ENCODE measurements around the gene FPR1.

DNA sequence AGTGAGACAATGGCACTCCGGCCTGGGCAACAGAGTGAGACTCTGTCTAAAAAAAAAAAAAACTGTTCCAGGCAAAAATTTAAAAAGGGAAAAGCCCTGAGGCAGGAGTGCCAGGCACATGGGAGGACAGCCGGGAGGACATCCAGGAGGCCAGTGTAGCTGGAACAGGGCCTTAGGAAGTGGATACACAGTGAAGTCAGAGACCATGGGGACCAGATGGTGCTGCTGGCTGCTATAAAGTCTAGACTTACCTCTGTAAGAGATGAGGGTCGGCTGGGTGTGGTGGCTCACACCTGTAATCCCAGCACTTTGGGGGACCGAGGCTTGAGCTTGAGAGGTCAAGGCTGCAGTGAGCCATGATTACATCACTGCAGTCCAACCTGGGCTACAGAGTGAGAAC lies 42.9 kb downstream of the FPR1 start:
- TF ChIP-seq, protein P1, sequence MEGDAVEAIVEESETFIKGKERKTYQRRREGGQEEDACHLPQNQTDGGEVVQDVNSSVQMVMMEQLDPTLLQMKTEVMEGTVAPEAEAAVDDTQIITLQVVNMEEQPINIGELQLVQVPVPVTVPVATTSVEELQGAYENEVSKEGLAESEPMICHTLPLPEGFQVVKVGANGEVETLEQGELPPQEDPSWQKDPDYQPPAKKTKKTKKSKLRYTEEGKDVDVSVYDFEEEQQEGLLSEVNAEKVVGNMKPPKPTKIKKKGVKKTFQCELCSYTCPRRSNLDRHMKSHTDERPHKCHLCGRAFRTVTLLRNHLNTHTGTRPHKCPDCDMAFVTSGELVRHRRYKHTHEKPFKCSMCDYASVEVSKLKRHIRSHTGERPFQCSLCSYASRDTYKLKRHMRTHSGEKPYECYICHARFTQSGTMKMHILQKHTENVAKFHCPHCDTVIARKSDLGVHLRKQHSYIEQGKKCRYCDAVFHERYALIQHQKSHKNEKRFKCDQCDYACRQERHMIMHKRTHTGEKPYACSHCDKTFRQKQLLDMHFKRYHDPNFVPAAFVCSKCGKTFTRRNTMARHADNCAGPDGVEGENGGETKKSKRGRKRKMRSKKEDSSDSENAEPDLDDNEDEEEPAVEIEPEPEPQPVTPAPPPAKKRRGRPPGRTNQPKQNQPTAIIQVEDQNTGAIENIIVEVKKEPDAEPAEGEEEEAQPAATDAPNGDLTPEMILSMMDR (IDR thresholded peaks at IDR 0.05), result no peak
- no peak for TF ChIP-seq POLR2AphosphoS5 (IDR thresholded peaks at IDR 0.05)
- TF ChIP-seq EP300 (IDR thresholded peaks at IDR 0.05; ENCODE audit: low read depth), result no peak

Measured in transverse colon (tissue), 4 donors.